Middle frontal gyrus (tissue), 1 donor: ENCODE data around the gene TRAF2.

Experiments used
- DNase-seq: peaks from one replicate; pipeline ENCODE4 v3.0.0-alpha.2; 2015; ENCODE audit warnings: low spot score; ENCODE audit errors: extremely low spot score

The TRAF2 gene

GRCh38 chr9:136936645-136937170 is 50.4 kb downstream of the TRAF2 start:
- DNase-seq = no peak

- DNase-seq = no peak
Observed at GRCh38 chr9:136937186-136938001, 51.1 kb downstream of the TRAF2 start.

GRCh38 chr9:136939431-136939995 is 53.2 kb downstream of the TRAF2 start:
- DNase-seq = no peak

GRCh38 chr9:136939996-136940525 is 53.7 kb downstream of the TRAF2 start:
- DNase-seq = no peak

DNA sequence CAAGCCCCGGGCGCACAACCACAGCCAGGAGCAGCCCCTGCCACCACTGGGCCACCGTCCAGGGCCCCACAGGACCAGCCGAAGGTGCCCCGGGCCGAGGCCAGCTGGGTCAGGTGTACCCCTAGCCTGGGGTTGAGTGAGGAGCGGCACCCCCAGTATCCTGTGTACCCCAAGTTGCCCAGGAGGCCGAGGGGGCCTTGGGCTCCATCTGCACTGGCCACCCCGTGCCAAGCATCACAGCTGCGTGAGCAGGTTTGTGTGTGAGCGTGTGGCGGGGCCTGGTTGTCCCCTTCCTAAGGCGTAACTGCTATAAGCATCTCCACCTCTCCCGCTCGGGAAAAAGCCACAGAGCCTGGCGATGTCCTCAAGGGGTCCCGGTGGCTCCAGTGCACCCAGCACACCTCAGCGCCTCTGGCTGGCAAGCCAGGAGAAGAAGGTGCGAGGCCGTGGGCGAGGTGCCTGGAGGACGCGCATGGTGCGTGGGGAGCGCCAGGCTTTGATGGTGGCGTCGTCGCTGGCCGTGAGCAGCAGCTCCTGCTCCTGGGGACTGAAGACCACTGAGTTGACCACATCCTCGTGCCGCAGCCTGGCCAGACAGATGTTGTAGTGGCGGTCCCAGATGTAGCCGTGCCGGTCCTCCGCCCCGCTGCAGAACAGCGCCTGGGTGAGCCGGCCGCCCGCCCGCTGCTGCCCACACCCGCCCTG is 54.4 kb downstream of the TRAF2 start:
- no peak for DNase-seq

GRCh38 chr9:136941231-136942111 is 55.2 kb downstream of the TRAF2 start:
- DNase-seq = no peak

- no peak for DNase-seq
Observed at GRCh38 chr9:136942112-136942880, 56.0 kb downstream of the TRAF2 start.

DNA sequence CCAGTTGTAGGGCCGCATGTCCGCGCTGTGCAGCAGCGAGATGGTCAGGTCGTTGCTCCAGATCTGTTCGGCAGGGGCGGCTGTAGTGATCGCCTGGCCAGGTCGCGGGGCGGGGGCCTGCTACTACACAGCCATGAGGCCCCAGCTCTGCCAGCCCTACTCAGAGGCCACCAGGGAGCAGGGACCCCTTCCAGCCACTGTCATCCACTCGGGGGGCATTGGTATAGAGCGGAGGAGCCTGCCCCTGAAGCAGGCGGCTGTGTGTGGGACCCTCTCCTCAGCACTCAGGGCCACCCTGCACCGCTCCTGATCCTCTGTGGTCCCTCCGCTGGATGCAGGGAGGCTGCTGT is 56.5 kb downstream of the TRAF2 start:
- no peak for DNase-seq

DNA sequence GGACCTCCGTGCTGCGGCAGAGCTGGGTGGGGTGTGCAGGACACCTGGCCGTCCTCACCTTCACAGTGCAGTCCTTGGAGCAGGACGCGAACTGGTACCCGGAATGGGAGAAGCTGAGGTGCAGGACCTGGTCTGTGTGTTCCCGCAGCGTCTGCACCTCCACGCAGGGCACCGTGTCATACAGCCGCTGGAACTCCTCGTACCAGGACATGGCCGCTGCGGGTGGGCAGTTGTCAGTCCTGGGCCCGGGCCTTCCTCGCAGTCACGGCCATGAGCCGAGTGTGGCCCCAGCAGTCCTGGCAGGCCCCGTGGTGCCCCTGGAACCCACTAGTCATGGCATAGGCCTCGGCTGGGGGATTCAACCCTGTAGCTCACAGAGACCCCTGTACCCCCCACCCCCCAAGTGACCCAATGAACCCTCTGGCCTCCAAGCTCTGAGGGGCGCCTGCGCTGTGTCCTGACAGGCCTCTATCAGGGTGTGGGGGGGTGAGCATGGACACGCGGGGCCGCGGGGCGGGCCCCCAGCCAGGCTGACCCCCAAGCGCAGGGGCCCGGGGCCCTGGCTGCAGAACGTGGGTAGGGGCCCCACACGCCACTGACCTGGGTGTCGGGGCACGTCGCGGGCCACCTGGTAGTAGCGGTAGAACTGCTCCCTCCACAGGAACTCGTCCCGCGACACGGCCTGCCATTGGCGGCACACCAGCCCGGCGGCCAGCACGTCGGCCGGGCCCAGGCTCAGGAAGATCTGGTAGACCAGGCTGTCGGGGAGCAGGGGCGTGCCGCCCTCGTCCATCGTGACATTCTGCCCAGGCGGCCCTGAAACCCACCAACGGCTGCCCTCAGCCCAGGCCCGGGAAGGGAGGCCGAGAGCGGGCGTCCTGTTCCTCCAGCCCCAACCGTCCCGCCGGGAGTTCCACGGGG is 57.2 kb downstream of the TRAF2 start:
- DNase-seq = no peak

- no peak for DNase-seq
Observed at GRCh38 chr9:136944212-136944518, 57.8 kb downstream of the TRAF2 start.

GRCh38 chr9:136944519-136945332 is 58.4 kb downstream of the TRAF2 start, which contains the start of the genes C8G and FBXW5:
TSS of gene C8G (plus strand) at chr9:136945243. CDS start at chr9:136945321, 78 bp downstream.
TSS of gene FBXW5 (minus strand) at chr9:136944738. CDS start at chr9:136944083, 655 bp downstream.
- DNase-seq = peak; percentile 92

DNA sequence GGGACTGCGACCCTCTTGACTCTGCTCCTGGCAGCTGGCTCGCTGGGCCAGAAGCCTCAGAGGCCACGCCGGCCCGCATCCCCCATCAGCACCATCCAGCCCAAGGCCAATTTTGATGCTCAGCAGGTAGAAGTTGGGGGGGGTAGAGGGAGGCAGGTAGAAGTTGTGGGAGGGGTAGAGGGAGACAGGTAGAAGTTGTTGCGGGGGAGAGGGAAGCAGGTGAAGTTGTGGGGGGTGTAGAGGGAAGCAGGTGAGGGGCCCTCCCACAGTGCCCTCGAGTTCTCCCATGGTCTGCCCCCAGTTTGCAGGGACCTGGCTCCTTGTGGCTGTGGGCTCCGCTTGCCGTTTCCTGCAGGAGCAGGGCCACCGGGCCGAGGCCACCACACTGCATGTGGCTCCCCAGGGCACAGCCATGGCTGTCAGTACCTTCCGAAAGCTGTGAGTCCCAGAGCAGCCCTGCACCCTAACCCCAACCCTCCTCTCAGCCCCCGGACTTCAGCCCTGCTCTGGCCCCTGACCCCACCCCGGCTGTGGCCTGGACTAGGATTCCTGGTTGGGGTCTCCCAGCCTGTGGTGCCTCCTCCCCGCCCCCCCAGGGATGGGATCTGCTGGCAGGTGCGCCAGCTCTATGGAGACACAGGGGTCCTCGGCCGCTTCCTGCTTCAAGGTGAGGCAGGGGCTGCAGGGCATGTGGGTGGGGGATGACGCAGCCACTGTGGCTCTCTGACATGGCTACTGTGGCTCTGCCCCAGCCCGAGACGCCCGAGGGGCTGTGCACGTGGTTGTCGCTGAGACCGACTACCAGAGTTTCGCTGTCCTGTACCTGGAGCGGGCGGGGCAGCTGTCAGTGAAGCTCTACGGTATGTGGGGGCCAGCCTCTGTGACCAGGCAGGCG is 59.3 kb downstream of the TRAF2 start:
- no peak for DNase-seq

DNA sequence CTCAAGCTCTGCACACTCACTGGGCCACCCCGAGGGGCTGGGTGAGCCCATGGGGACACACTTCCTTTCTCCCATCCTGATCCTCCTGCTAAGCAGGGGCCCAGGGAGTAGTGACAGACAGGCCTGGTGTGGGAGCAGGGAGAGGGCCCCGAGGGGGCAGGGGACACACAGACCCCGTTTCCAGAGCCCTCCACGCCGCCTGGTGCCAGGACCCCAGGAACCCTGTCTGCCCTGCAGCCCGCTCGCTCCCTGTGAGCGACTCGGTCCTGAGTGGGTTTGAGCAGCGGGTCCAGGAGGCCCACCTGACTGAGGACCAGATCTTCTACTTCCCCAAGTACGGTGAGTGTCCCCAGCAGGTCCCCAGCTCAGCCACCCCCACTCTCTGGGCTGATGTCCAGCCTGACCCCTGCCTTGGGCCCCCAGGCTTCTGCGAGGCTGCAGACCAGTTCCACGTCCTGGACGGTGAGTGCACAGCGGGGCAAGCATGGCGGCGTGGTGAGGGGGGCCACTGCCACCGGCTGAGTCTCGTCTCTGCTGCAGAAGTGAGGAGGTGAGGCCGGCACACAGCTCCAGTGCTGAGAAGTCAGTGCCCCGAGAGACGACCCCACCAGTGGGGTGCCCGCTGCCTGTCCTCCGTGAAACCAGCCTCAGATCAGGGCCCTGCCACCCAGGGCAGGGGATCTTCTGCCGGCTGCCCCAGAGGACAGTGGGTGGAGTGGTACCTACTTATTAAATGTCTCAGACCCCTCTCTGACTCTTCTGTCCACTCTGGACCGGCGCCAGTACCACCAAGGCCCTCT is 60.1 kb downstream of the TRAF2 start:
- DNase-seq = no peak

DNA sequence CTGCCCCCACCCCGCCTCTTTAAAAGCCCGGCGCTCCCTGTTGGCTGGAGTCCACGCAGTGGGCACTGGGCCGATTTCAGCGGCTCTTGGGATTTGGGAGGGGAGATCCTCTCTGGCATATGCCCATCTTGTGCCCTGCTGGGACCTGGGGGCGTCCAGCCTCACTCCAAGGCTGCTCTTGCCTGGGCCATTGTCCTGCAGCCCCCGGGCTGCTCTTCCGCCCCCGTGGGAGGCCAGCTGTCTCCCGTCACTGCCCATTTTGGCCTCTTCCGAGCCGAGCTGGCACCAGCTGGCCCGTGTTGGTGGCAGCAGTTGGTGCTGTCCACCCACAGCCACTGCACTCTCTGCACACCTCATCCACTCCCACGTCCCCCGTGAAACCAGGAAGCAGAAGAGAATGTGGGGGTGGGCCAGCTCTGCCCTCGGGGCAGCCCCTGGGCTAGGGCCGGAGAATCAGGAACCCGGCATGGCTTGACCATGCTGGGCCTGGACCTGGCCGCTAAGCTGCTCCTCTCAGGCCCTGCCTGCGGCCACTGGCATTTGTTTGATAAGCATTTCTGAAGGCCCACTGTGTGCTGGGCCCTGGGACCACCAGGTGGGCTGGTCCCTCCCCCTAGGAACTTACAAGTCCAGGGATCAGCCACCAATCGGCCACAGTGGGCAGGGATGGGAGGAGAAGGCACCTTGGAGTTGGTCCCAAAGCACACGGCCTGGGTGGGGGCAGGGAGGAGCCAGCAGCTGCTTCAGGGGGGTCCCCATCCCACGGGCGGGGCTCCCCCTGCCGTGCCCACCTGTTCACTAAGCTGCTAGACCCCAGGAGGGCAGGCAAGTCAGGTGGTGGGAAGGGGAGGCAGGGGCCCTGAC is 60.9 kb downstream of the TRAF2 start:
- no peak for DNase-seq

DNA sequence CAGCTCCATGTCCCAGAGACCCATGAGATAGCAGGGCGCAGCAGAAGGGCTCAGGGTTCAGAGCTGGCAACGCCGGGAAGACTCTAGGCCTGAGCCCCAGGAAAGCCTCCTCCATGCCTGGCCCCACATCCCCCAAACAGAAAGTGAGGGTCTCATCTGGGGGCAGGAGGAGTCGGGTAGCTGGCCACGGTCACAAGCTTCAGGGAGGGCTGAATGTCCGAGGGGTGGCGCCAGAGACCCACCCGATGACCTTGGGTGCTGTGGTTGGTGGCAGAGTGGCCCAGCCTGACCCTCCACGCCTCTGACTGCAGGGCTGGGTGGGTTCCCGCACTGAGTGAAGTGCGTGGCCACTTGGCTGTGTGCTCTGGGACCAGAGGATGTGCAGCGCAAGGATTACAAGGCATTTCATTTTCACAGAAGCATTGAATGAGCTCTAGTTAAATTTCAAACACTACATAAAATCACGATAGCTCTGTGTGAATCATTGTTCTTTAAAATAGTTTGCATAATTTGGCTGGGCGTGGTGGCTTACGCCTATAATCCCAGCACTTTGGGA is 61.7 kb downstream of the TRAF2 start:
- DNase-seq = no peak
